Thoracic aorta (tissue), 2 donors: ENCODE data around the gene EPHA4. TPM values are rescaled to one million over a fixed set of nuclear protein-coding genes. Genes with fewer than 3 reads are reported as not detected.

Experiments
- ATAC-seq: fragments of 150-250 bp; one replicate; pipeline ENCODE4 v1.8.0; 2017; ENCODE audit warnings: low read depth; ENCODE audit not compliant: insufficient number of reproducible peaks, low FRiP score
- DNase-seq: peaks from one replicate; pipeline ENCODE4 v3.0.0-alpha.2; 2020; ENCODE audit warnings: low spot score
- H3K27ac ChIP-seq, 2 donors: fragments of 200-600 bp; sonication (generic); 1 replicate in 1 of 2; 2 replicates in 1 of 2; pipeline ENCODE4 v1.5.1; 2016; ENCODE audit warnings: mild to moderate bottlenecking in 2 of 2, moderate library complexity in 2 of 2
- H3K27me3 ChIP-seq: fragments of 200-600 bp; sonication (generic); replicated peaks from 2 replicates; pipeline ENCODE4 v1.6.0; 2016; ENCODE audit warnings: mild to moderate bottlenecking; ENCODE audit not compliant: insufficient read depth
- H3K36me3 ChIP-seq: fragments of 200-600 bp; sonication (generic); one replicate; pipeline ENCODE4 v1.5.1; 2016
- H3K4me1 ChIP-seq, 2 donors: fragments of 200-600 bp; sonication (generic); 1 replicate in 1 of 2; 2 replicates in 1 of 2; pipeline versions ENCODE4 v1.5.1 to v1.6.0; 2016; ENCODE audit warnings: low read depth in 2 of 2, mild to moderate bottlenecking in 1 of 2; ENCODE audit not compliant: control insufficient read depth in 1 of 2
- H3K4me3 ChIP-seq: fragments of 200-600 bp; sonication (generic); 2 replicates; pipeline ENCODE4 v1.5.1; 2016; ENCODE audit warnings: mild to moderate bottlenecking
- H3K9me3 ChIP-seq: fragments of 200-600 bp; sonication (generic); 2 replicates; pipeline ENCODE4 v1.5.1; 2016
- total RNA-seq, 2 donors: library from RNA; depleted of rRNA; stranded (reverse); fragments of >200 nt; gene quantifications; one replicate each; pipeline versions ENCODE4 v1.1.0 to v1.2.3, GENCODE V29; 2016
- TF ChIP-seq, protein P1 (sequence below): fragments of 200-600 bp; sonication (generic); IDR thresholded peaks from one replicate; pipeline ENCODE4 v1.5.1; 2019; ENCODE audit warnings: antibody characterized with exemption

EPHA4 gene
- total RNA-seq, 2 donors from 2014 or later = 20.4 to 53.3 TPM

- TF ChIP-seq, protein P1, sequence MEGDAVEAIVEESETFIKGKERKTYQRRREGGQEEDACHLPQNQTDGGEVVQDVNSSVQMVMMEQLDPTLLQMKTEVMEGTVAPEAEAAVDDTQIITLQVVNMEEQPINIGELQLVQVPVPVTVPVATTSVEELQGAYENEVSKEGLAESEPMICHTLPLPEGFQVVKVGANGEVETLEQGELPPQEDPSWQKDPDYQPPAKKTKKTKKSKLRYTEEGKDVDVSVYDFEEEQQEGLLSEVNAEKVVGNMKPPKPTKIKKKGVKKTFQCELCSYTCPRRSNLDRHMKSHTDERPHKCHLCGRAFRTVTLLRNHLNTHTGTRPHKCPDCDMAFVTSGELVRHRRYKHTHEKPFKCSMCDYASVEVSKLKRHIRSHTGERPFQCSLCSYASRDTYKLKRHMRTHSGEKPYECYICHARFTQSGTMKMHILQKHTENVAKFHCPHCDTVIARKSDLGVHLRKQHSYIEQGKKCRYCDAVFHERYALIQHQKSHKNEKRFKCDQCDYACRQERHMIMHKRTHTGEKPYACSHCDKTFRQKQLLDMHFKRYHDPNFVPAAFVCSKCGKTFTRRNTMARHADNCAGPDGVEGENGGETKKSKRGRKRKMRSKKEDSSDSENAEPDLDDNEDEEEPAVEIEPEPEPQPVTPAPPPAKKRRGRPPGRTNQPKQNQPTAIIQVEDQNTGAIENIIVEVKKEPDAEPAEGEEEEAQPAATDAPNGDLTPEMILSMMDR = no peak
- no peak overlapping the region for H3K27ac ChIP-seq
- no peaks in the 10 kb centered on the region for H3K36me3 ChIP-seq
- ATAC-seq (no peak), DNase-seq (no peak)
- H3K9me3 ChIP-seq = no peaks in the 10 kb centered on the region
- no peaks in the 10 kb centered on the region for H3K4me1 ChIP-seq
- no peaks in the 10 kb centered on the region for H3K27me3 ChIP-seq
- H3K4me3 ChIP-seq = no peak overlapping the region
Measured at GRCh38 chr2:221529177-221529942, 42.7 kb downstream of the EPHA4 start.

DNA sequence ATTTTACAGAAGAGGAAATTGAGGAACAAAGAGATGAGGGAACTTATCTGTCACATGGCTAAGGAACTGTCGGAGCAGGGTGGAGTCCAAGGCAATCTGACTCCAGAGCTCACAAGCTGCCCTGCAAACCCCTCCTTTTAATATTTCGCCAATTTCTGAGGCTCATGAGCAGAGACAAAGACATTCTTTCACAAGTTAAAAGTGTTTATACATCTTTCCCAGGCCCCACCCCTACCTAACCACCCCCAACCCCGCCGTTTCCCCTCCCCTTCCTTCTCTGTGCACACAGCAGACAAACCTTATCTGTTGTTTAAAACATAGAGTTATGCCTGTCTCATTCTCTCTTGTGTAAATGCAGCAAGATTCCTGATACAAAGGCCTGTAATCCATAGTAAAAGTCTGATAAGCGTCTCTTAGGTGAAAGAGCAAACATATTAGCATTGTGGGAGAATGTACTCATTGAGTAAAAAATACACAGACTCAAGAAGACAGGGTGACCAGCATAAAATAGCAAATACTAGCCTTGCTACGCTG, 44.3 kb downstream of the EPHA4 start:
- H3K27me3 ChIP-seq = no peaks in the 10 kb centered on the region
- ATAC-seq (no peak), DNase-seq (no peak)
- H3K4me3 ChIP-seq = no peak overlapping the region
- TF ChIP-seq, protein P1 = no peak
- no peak overlapping the region for H3K27ac ChIP-seq
- H3K9me3 ChIP-seq = no peaks in the 10 kb centered on the region
- no peaks in the 10 kb centered on the region for H3K36me3 ChIP-seq
- H3K4me1 ChIP-seq = no peaks in the 10 kb centered on the region

- Histone ChIP-seq H3K4me1 (peaks cover 0 to under 1% of the 10 kb centered on the region in 2 donors), H3K9me3 (no peaks in the 10 kb centered on the region), H3K27ac (no peak overlapping the region), H3K27me3 (no peaks in the 10 kb centered on the region), H3K4me3 (no peak overlapping the region), H3K36me3 (no peaks in the 10 kb centered on the region)
- DNase-seq (no peak), ATAC-seq (no peak)
- TF ChIP-seq, protein P1 = no peak
Measured at GRCh38 chr2:221524158-221524557, 47.9 kb downstream of the EPHA4 start.

DNA sequence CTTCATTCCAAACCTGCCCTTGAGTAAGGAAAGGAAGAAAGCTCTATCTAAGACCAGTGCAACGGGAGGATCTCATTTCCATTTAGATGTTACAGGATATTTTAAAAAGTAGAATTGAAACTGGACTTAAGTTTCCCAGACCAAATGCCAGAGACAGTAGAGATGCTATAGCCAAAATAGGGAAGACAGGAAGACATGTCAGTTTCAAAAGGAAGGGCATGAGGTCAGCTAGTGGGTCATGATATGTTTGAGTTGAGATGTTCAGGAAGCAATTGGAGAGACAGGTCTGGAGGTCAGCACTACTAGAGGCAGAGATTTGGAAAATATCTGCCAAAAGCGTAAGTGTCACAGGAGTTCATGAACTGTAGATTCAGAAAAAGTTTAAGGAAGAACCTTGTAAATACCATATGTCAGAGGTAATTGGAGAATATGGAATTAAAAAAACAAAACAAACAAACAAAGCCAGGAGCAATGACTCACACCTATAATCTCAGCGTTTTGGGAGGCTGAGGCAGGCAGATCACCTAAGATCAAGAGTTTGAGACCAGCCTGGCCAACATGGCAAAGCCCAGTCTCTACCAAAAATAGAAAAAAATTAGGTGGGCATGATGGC, 50.8 kb downstream of the EPHA4 start:
- Histone ChIP-seq H3K4me1 (peaks cover 15 to 23% of the 10 kb centered on the region in 2 donors), H3K27me3 (no peaks in the 10 kb centered on the region), H3K27ac (no peak overlapping the region), H3K9me3 (no peaks in the 10 kb centered on the region), H3K36me3 (no peaks in the 10 kb centered on the region), H3K4me3 (no peak overlapping the region)
- TF ChIP-seq, protein P1 = no peak
- no peak for ATAC-seq
- DNase-seq = no peak

DNA sequence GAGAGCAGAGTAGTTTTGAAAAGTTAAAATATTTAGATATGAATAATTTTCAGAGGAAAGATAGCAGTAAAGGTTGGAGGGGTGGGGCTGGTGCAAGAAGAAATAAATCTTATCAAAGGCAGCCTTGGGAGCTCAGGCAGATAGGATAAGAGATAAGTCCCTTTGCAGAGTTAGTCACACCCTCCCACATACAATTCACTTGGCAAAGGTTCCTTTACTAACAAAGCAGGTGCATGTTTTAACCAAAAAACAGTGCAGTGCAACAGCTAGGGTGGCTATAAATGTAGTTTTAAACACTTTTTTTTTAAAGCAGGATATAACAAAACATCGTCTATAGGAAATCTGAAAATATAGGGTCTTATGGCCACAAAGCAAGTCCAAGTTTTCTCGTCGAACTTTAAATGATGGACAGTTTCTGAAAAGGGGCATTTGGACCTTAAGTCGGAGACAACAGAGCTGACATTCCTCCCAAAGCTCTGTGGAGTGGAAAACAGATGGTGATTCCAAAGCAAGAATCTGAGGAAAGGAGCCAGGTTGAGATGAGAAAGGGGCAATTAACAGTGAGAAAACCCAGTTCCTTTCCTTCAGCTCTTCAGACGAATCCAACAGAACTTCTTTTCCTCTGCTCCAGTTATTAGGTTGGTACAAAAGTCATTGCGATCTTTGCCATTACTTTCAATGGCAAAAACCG, 53.0 kb downstream of the EPHA4 start:
- ATAC-seq (no peak), DNase-seq (no peak)
- Histone ChIP-seq H3K36me3 (no peaks in the 10 kb centered on the region), H3K4me3 (no peak overlapping the region), H3K27ac (no peak overlapping the region), H3K27me3 (no peaks in the 10 kb centered on the region), H3K9me3 (no peaks in the 10 kb centered on the region), H3K4me1 (peaks cover 15 to 39% of the 10 kb centered on the region in 2 donors)
- TF ChIP-seq, protein P1 = no peak
